WTC11 (cell line): ENCODE measurements around the gene NSD1. TPM values are rescaled to one million over a fixed set of nuclear protein-coding genes. Genes with fewer than 3 reads are reported as not detected.
A peak's percentile ranks its signal among the peaks of the same experiment; 100 is the strongest.

ENCODE experiments used
- ATAC-seq: fragments of 200-7000 bp; cut with Tn5 transposase; 2 replicates; pipeline ENCODE4 v1.10.0; 2021; ENCODE audit warnings: mild to moderate bottlenecking, moderate library complexity
- CTCF ChIA-PET: fragments of 300-600 bp; sonication (Branson Sonifier 250); formaldehyde crosslinking; loops from one replicate; lab custom pipeline; 2021; ENCODE audit warnings: antibody characterized with exemption; lab: Charles Lee
- POLR2A ChIA-PET: fragments of 350-600 bp; sonication (Branson Sonifier 250); formaldehyde crosslinking; loops from one replicate; lab custom pipeline; 2021; ENCODE audit warnings: antibody characterized with exemption; lab: Charles Lee
- DNase-seq: peaks from one replicate; pipeline ENCODE4 v3.0.0; 2021; ENCODE audit warnings: low spot score
- H3K27ac Mint-ChIP-seq: 2 replicates; pipeline ENCODE4 v1.8.0; 2021; ENCODE audit warnings: mixed read lengths
- H3K27me3 Mint-ChIP-seq: 2 replicates; pipeline ENCODE4 v1.8.0; 2021; ENCODE audit warnings: low read depth, mild to moderate bottlenecking, moderate library complexity, mixed read lengths
- H3K36me3 Mint-ChIP-seq: 2 replicates; pipeline ENCODE4 v1.8.0; 2021; ENCODE audit warnings: mixed read lengths
- H3K4me1 Mint-ChIP-seq: 2 replicates; pipeline ENCODE4 v1.8.0; 2022; ENCODE audit warnings: mixed read lengths
- H3K4me3 Mint-ChIP-seq: 2 replicates; pipeline ENCODE4 v1.8.0; 2021; ENCODE audit warnings: mild to moderate bottlenecking, moderate library complexity, mixed read lengths
- H3K9me3 Mint-ChIP-seq: 2 replicates; pipeline ENCODE4 v1.8.0; 2021; ENCODE audit warnings: mixed read lengths
- CREM ChIP-seq: sonication (generic); formaldehyde crosslinking; IDR thresholded peaks from 2 replicates; pipeline ENCODE4 v1.8.1; 2022; ENCODE audit warnings: mild to moderate bottlenecking, missing genetic modification reagents, moderate library complexity
- ETV6 ChIP-seq: sonication (generic); formaldehyde crosslinking; IDR thresholded peaks from 2 replicates; pipeline ENCODE4 v1.8.1; 2022; ENCODE audit warnings: mild to moderate bottlenecking, missing genetic modification reagents
- FOXK1 ChIP-seq: sonication (generic); formaldehyde crosslinking; IDR thresholded peaks from 2 replicates; pipeline ENCODE4 v1.8.0; 2022; ENCODE audit warnings: mild to moderate bottlenecking, moderate library complexity, missing genetic modification reagents
- GABPB1 ChIP-seq: sonication (generic); formaldehyde crosslinking; IDR thresholded peaks from 2 replicates; pipeline ENCODE4 v1.8.1; 2023; ENCODE audit warnings: mild to moderate bottlenecking, missing genetic modification reagents
- GTF2I ChIP-seq: fragments of 250-450 bp; sonication (Bioruptor Pico); conservative IDR thresholded peaks from 2 replicates; pipeline ENCODE4 v1.4.0; 2021; ENCODE audit warnings: mild to moderate bottlenecking
- KAT7 ChIP-seq: sonication (generic); formaldehyde crosslinking; IDR thresholded peaks from 2 replicates; pipeline ENCODE4 v1.8.1; 2023; ENCODE audit warnings: missing genetic modification reagents, mild to moderate bottlenecking, borderline replicate concordance
- SMAD3 ChIP-seq: sonication (generic); formaldehyde crosslinking; IDR thresholded peaks from 2 replicates; pipeline ENCODE4 v1.8.0; 2022; ENCODE audit warnings: missing genetic modification reagents, mild to moderate bottlenecking, borderline replicate concordance
- SP1 ChIP-seq: sonication (generic); formaldehyde crosslinking; conservative IDR thresholded peaks from 2 replicates; pipeline ENCODE4 v1.8.1; 2022; ENCODE audit warnings: missing genetic modification reagents
- TEAD4 ChIP-seq: sonication (generic); formaldehyde crosslinking; IDR thresholded peaks from 2 replicates; pipeline ENCODE4 v1.8.0; 2022; ENCODE audit warnings: mild to moderate bottlenecking, missing genetic modification reagents
- ZNF121 ChIP-seq: sonication (generic); formaldehyde crosslinking; IDR thresholded peaks from 2 replicates; pipeline ENCODE4 v1.8.0; 2023; ENCODE audit warnings: missing genetic modification reagents
- ZNF396 ChIP-seq: fragments of 250-450 bp; sonication (Bioruptor Pico); IDR thresholded peaks from 2 replicates; pipeline ENCODE4 v1.8.0; 2021; ENCODE audit warnings: mild to moderate bottlenecking, moderate library complexity, borderline replicate concordance
- total RNA-seq: library from RNA; stranded (reverse); gene quantifications from 3 replicates; pipeline ENCODE4 v1.2.3, GENCODE V29; 2021
- TF ChIP-seq, protein P1 (sequence below): fragments of 250-450 bp; sonication (Bioruptor Pico); IDR thresholded peaks from 2 replicates; pipeline ENCODE4 v1.9.0; 2021; ENCODE audit warnings: mild to moderate bottlenecking, borderline replicate concordance
- TF ChIP-seq, protein P2 (sequence below): sonication (generic); formaldehyde crosslinking; IDR thresholded peaks from 2 replicates; pipeline ENCODE4 v1.8.1; 2022; ENCODE audit warnings: low read depth, missing genetic modification reagents, borderline replicate concordance
- TF ChIP-seq, protein P3 (sequence below): sonication (generic); formaldehyde crosslinking; IDR thresholded peaks from 2 replicates; pipeline ENCODE4 v1.8.0; 2022; ENCODE audit warnings: mild to moderate bottlenecking, missing genetic modification reagents
- TF ChIP-seq, protein P4 (sequence below): fragments of 250-450 bp; sonication (Bioruptor Pico); conservative IDR thresholded peaks from 2 replicates; pipeline ENCODE4 v1.9.0; 2021; ENCODE audit warnings: mild to moderate bottlenecking
- TF ChIP-seq, protein P5 (sequence below): sonication (generic); formaldehyde crosslinking; IDR thresholded peaks from 2 replicates; pipeline ENCODE4 v1.8.1; 2023; ENCODE audit warnings: mild to moderate bottlenecking, missing genetic modification reagents

NSD1 gene
- total RNA-seq, 1 experiment from 2014 or later, result 148 TPM

DNA sequence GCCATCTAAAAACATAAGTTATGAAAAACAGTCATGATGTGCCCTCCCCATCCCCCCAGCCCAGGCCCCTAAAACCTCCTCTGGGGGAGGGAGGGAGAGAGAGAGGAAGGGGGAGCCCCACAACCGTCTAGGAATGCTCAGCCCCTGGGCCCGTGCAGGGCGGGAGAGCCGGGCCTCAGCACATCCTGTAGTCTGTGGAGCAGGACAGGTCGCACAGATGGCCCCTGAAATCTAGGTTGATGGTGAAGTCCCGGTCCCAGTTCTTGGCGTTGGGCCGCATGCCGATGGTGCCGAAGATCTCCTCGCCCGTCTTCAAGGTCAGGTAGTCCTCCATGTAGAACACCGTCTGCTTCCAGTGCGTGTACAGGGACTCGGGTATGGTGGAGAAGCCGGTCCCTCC, 131.8 kb downstream of the NSD1 start:
- CTCF ChIA-PET, result no interaction called here
- Mint-ChIP-seq H3K4me3 (no peak overlapping the region), H3K27ac (no peak overlapping the region), H3K27me3 (no peaks in the 10 kb centered on the region), H3K36me3 (peaks cover 89% of the 10 kb centered on the region), H3K9me3 (no peaks in the 10 kb centered on the region), H3K4me1 (peaks cover 11% of the 10 kb centered on the region)
- POLR2A ChIA-PET, result no interaction called here
- ATAC-seq (peak; percentile 49), DNase-seq (no peak)
- no peak for TF ChIP-seq KAT7 (CRISPR knock-in tag)
- no peak for TF ChIP-seq SP1 (CRISPR knock-in tag)
- TF ChIP-seq SMAD3 (CRISPR knock-in tag), result no peak
- no peak for TF ChIP-seq GABPB1
- TF ChIP-seq, protein P1, sequence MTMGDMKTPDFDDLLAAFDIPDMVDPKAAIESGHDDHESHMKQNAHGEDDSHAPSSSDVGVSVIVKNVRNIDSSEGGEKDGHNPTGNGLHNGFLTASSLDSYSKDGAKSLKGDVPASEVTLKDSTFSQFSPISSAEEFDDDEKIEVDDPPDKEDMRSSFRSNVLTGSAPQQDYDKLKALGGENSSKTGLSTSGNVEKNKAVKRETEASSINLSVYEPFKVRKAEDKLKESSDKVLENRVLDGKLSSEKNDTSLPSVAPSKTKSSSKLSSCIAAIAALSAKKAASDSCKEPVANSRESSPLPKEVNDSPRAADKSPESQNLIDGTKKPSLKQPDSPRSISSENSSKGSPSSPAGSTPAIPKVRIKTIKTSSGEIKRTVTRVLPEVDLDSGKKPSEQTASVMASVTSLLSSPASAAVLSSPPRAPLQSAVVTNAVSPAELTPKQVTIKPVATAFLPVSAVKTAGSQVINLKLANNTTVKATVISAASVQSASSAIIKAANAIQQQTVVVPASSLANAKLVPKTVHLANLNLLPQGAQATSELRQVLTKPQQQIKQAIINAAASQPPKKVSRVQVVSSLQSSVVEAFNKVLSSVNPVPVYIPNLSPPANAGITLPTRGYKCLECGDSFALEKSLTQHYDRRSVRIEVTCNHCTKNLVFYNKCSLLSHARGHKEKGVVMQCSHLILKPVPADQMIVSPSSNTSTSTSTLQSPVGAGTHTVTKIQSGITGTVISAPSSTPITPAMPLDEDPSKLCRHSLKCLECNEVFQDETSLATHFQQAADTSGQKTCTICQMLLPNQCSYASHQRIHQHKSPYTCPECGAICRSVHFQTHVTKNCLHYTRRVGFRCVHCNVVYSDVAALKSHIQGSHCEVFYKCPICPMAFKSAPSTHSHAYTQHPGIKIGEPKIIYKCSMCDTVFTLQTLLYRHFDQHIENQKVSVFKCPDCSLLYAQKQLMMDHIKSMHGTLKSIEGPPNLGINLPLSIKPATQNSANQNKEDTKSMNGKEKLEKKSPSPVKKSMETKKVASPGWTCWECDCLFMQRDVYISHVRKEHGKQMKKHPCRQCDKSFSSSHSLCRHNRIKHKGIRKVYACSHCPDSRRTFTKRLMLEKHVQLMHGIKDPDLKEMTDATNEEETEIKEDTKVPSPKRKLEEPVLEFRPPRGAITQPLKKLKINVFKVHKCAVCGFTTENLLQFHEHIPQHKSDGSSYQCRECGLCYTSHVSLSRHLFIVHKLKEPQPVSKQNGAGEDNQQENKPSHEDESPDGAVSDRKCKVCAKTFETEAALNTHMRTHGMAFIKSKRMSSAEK (CRISPR knock-in tag), result no peak
- TF ChIP-seq, protein P2, sequence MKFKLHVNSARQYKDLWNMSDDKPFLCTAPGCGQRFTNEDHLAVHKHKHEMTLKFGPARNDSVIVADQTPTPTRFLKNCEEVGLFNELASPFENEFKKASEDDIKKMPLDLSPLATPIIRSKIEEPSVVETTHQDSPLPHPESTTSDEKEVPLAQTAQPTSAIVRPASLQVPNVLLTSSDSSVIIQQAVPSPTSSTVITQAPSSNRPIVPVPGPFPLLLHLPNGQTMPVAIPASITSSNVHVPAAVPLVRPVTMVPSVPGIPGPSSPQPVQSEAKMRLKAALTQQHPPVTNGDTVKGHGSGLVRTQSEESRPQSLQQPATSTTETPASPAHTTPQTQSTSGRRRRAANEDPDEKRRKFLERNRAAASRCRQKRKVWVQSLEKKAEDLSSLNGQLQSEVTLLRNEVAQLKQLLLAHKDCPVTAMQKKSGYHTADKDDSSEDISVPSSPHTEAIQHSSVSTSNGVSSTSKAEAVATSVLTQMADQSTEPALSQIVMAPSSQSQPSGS, result no peak
- TF ChIP-seq, protein P3, sequence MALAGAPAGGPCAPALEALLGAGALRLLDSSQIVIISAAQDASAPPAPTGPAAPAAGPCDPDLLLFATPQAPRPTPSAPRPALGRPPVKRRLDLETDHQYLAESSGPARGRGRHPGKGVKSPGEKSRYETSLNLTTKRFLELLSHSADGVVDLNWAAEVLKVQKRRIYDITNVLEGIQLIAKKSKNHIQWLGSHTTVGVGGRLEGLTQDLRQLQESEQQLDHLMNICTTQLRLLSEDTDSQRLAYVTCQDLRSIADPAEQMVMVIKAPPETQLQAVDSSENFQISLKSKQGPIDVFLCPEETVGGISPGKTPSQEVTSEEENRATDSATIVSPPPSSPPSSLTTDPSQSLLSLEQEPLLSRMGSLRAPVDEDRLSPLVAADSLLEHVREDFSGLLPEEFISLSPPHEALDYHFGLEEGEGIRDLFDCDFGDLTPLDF (CRISPR knock-in tag), result no peak
- TF ChIP-seq, protein P4, sequence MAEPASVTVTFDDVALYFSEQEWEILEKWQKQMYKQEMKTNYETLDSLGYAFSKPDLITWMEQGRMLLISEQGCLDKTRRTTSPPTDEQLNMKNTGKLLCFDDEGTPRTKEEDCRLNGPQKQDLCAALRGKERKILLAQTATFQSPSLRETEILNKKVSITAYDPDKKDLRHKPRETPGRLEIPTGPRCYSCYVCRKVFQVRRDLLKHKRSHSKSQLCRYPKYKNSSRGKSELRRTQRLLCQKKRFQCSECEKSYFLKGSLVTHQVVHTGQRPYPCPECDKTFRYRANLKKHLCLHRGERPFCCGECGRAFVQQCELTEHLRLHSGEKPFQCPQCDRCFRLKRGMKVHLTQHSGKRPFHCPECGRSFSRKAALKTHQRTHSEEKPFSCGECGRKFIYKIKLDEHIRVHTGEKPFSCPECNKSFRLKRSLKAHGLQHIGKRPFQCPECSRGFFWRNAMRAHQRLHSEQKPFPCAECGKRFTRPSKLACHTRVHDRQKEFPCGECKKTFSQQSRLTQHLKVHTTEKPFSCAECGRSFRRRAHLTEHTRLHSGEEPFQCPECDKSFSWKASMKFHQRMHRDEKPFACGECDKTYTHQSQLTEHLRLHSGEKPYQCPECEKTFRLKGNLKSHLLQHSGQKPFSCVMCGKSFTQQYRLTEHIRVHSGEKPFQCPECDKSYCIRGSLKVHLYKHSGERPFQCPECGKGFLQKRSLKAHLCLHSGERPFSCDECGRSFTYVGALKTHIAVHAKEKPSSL, result no peak
- TF ChIP-seq TEAD4 (CRISPR knock-in tag), result no peak
- no peak for TF ChIP-seq GTF2I (CRISPR knock-in tag)
- no peak for TF ChIP-seq ZNF121
- no peak for TF ChIP-seq ZNF396 (CRISPR knock-in tag)
- TF ChIP-seq, protein P5, sequence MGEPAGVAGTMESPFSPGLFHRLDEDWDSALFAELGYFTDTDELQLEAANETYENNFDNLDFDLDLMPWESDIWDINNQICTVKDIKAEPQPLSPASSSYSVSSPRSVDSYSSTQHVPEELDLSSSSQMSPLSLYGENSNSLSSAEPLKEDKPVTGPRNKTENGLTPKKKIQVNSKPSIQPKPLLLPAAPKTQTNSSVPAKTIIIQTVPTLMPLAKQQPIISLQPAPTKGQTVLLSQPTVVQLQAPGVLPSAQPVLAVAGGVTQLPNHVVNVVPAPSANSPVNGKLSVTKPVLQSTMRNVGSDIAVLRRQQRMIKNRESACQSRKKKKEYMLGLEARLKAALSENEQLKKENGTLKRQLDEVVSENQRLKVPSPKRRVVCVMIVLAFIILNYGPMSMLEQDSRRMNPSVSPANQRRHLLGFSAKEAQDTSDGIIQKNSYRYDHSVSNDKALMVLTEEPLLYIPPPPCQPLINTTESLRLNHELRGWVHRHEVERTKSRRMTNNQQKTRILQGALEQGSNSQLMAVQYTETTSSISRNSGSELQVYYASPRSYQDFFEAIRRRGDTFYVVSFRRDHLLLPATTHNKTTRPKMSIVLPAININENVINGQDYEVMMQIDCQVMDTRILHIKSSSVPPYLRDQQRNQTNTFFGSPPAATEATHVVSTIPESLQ, result no peak
- TF ChIP-seq CREM (CRISPR knock-in tag), result no peak
- TF ChIP-seq ETV6 (CRISPR knock-in tag), result no peak
- TF ChIP-seq FOXK1 (CRISPR knock-in tag), result no peak
